Measurements from ENCODE around the gene CCDC27.
"Not testable (repeated sequence)": the region's sequence is repeated elsewhere in the genome, so short reads cannot be mapped to it uniquely, and the experiment has no call there.

The CCDC27 gene

GRCh38 chr1:3796215-3797061, 44.2 kb downstream of the CCDC27 start, which contains the start of gene LRRC47:
TSS of gene LRRC47 (minus strand) at chr1:3796498. CDS start at chr1:3796476, 22 bp downstream.
- DNase-seq = peak; percentile 94

GRCh38 chr1:3799976-3800685, 47.9 kb downstream of the CCDC27 start:
- no peak for DNase-seq

GRCh38 chr1:3800795-3801194, 48.5 kb downstream of the CCDC27 start:
- DNase-seq = not testable (repeated sequence)

GRCh38 chr1:3803905-3804626, 51.8 kb downstream of the CCDC27 start:
- DNase-seq = no peak

GRCh38 chr1:3804627-3804944, 52.3 kb downstream of the CCDC27 start:
- not testable (repeated sequence) for DNase-seq

GRCh38 chr1:3805038-3805437, 52.8 kb downstream of the CCDC27 start:
- DNase-seq = no peak

- DNase-seq = no peak
Measured at GRCh38 chr1:3807769-3808168, 55.5 kb downstream of the CCDC27 start.

GRCh38 chr1:3809680-3810079, 57.4 kb downstream of the CCDC27 start:
- no peak for DNase-seq

GRCh38 chr1:3810149-3810761, 58.0 kb downstream of the CCDC27 start:
- DNase-seq = not testable (repeated sequence)

GRCh38 chr1:3811595-3811911, 59.3 kb downstream of the CCDC27 start:
- no peak for DNase-seq

- no peak for DNase-seq
Measured at GRCh38 chr1:3814065-3814464, 61.8 kb downstream of the CCDC27 start.

- DNase-seq = no peak
Measured at GRCh38 chr1:3814771-3815561, 62.7 kb downstream of the CCDC27 start.

- DNase-seq = no peak
Measured at GRCh38 chr1:3816331-3817137, 64.3 kb downstream of the CCDC27 start.

- no peak for DNase-seq
Measured at GRCh38 chr1:3817138-3817740, 65.0 kb downstream of the CCDC27 start.

GRCh38 chr1:3817821-3818597, 65.8 kb downstream of the CCDC27 start:
- no peak for DNase-seq

- no peak for DNase-seq
Measured at GRCh38 chr1:3819771-3820200, 67.5 kb downstream of the CCDC27 start.

GRCh38 chr1:3820316-3820715, 68.1 kb downstream of the CCDC27 start:
- no peak for DNase-seq

GRCh38 chr1:3821004-3821403, 68.8 kb downstream of the CCDC27 start:
- DNase-seq = no peak

Data from effector CD4-positive, alpha-beta T cell (primary cell).